Fibroblast of lung (primary cell): ENCODE data around the gene JPH2.

ENCODE experiments used
- CTCF ChIP-seq, 2 donors: IDR thresholded peaks in 1 of 2; conservative IDR thresholded peaks in 1 of 2; 1 replicate in 1 of 2; 2 replicates in 1 of 2; pipeline ENCODE4 v1.5.1; 2011 to 2012; ENCODE audit warnings: low read length in 2 of 2, control low read depth in 1 of 2, inconsistent platforms in 1 of 2, low read depth in 1 of 2, mild to moderate bottlenecking in 1 of 2
- EZH2 ChIP-seq: IDR thresholded peaks from 2 replicates; pipeline ENCODE4 v1.5.1; 2012; ENCODE audit warnings: low read length, control low read depth, mild to moderate bottlenecking; ENCODE audit errors: missing control alignments

- no peak for TF ChIP-seq CTCF (conservative IDR thresholded peaks at IDR 0.05 in 1 of 2, IDR thresholded peaks at IDR 0.05 in 1 of 2; ENCODE audit: low read depth in 1 of 2, low read length in 2 of 2)
- TF ChIP-seq EZH2: no peak
These were observed 80.4 kb downstream of the JPH2 start for GRCh38 chr20:44106615-44107014.
